IMR-90 (cell line): ENCODE results near the gene LMAN2L.

Experiments used
- CEBPB ChIP-seq: IDR thresholded peaks from 2 replicates; pipeline ENCODE4 v1.6.1; 2012; ENCODE audit warnings: low read depth, low read length, improper control_type of control experiment
- CTCF ChIP-seq: conservative IDR thresholded peaks from 2 replicates; pipeline ENCODE4 v1.5.1; 2012; ENCODE audit warnings: mild to moderate bottlenecking, low read depth, low read length, improper control_type of control experiment
- MAFK ChIP-seq: IDR thresholded peaks from 2 replicates; pipeline ENCODE4 v1.6.1; 2012; ENCODE audit warnings: low read depth, low read length, improper control_type of control experiment
- MAZ ChIP-seq: IDR thresholded peaks from 2 replicates; pipeline ENCODE4 v1.6.1; 2012; ENCODE audit warnings: low read depth, mild to moderate bottlenecking, low read length, improper control_type of control experiment, moderate library complexity, borderline replicate concordance
- MXI1 ChIP-seq: IDR thresholded peaks from 2 replicates; pipeline ENCODE4 v1.6.1; 2012; ENCODE audit warnings: low read depth, mild to moderate bottlenecking, low read length, moderate library complexity, borderline replicate concordance
- NFE2L2 ChIP-seq: fragments of 150-350 bp; IDR thresholded peaks from 2 replicates; pipeline ENCODE4 v1.6.1; 2016; ENCODE audit warnings: low read depth, mild to moderate bottlenecking, low read length
- POLR2A ChIP-seq: IDR thresholded peaks from 2 replicates; pipeline ENCODE4 v1.6.1; 2012; ENCODE audit warnings: mild to moderate bottlenecking, low read depth, low read length
- RAD21 ChIP-seq: IDR thresholded peaks from 2 replicates; pipeline ENCODE4 v1.6.1; 2012; ENCODE audit warnings: low read length, improper control_type of control experiment
- RCOR1 ChIP-seq: IDR thresholded peaks from 2 replicates; pipeline ENCODE4 v1.6.1; 2012; ENCODE audit warnings: mild to moderate bottlenecking, low read length, improper control_type of control experiment; ENCODE audit not compliant: insufficient replicate concordance
- RFX5 ChIP-seq: IDR thresholded peaks from 2 replicates; pipeline ENCODE4 v1.8.0; 2012; ENCODE audit warnings: low read depth, mild to moderate bottlenecking, low read length, moderate library complexity
- SMC3 ChIP-seq: fragments of 150-350 bp; IDR thresholded peaks from 2 replicates; pipeline ENCODE4 v1.6.1; 2016; ENCODE audit warnings: low read depth, mild to moderate bottlenecking, antibody characterized with exemption, low read length, moderate library complexity
- USF2 ChIP-seq: fragments of 150-350 bp; IDR thresholded peaks from 2 replicates; pipeline ENCODE4 v1.6.1; 2017; ENCODE audit warnings: mild to moderate bottlenecking, antibody characterized with exemption, low read length, low read depth

DNA sequence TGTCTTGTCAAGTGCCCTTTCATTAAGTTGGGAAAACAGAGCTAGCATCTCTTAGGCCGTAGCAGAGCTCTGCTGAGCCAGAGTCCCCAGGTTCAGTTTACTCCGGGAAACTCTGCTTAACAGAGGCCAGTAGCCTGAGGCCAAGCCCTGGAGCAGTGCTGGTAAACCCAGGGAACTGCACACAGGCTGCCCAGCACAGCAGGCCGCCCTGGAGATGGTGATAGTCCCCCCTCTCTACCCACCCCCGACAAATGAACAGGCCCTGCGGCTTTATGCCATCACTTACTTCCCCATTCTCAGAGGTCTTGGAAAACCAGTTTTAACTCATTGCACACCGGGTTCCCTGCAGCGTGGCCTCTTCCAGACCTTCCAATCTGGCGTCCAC is 24.4 kb upstream of the LMAN2L start:
- no peak for TF ChIP-seq CTCF
- no peak for TF ChIP-seq RAD21
- no peak for TF ChIP-seq MAFK
- TF ChIP-seq POLR2A = no peak
- TF ChIP-seq USF2 = no peak
- no peak for TF ChIP-seq MAZ
- TF ChIP-seq CEBPB = no peak
- no peak for TF ChIP-seq MXI1
- no peak for TF ChIP-seq NFE2L2
- TF ChIP-seq SMC3 = no peak
- TF ChIP-seq RCOR1 = no peak
- no peak for TF ChIP-seq RFX5
